DMS 273 (cell line): Measurements from ENCODE around the gene CBFA2T2.
A peak's percentile ranks its signal among the peaks of the same experiment; 100 is the strongest.

Source experiments
- DNase-seq: peaks from one replicate; lab custom pipeline; 2025; ENCODE audit not compliant: unreplicated experiment; lab: John Stamatoyannopoulos, UW

CBFA2T2 gene

GRCh38 chr20:33676121-33676520, 186.2 kb downstream of the CBFA2T2 start:
- no peak for DNase-seq

DNA sequence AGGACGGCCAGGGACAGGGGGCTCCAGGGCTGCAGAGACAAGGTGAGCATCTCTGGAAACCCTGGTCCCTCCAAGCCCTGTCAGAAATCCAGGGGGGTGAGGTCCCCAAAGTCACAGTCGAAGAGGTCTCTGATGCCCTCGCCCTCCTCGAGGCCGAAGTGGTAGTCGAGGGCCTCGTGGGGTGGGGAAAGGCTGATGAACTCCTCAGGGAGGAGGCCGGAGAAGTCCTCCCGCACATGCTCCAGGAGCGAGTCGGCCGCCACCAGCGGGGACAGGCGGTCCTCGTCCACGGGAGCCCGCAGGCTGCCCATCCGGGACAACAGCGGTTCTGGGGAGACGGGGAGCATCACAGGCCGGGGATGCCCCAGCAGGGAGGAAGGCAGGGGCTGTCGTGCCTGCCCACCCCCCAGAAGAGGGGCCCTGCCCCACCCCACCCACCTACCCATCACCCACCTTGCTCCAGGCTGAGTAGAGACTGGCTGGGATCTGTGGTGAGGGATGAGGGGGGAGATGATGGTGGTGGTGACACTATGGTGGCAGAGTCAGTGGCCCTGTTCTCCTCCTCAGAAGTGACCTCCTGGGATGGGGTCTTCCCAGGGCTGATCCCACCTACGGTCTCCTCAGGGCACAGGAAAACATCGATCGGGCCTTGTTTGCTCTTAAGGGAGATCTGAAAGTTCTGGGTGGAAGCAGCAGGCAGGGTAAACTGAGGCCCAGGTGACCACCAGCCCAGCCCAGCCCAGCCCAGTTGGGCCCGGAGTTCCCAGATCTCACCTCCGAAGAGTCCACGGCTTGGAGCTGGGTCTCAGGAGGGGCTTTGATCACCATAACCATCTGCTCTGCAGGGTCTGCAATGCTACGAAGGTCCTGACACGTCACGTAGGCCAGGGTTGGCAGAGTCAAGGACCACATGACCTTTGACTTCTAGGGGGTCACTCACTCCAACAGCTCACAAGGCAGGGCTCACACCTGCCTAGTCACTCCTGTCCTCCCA, 187.1 kb downstream of the CBFA2T2 start:
- no peak for DNase-seq

GRCh38 chr20:33677991-33678702, 188.3 kb downstream of the CBFA2T2 start:
- no peak for DNase-seq

DNA sequence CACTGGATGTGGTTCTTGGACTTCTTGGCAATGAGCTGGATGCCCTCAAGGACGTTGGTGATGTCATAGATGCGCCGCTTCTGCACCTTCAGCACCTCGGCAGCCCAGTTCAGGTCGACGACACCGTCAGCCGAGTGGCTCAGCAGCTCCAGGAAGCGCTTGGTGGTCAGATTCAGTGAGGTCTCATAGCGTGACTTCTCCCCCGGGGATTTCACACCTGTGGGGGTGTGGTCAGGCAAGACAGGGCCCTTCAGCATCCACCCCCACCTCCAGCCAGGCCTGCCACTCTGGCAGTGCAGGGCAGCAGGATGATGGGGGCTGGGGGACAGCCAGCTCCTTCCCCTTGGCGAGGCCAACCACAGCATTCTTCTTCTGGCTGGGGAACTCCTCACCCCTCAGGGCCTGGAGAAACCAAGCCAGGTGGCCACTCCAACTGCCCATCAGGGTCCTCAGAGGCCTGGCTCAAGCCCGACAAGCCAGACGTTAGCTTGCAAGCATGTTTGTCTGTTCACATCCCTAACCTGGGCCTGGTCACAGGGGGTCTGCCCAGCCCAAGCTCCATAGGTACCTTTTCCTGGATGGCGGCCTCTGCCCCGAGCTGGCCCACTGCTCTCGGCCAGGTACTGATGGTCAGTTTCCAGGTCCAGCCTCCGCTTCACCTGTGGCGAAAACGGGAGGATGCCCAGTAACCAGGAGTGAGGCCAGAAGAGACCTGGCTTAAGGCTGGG, 190.0 kb downstream of the CBFA2T2 start:
- DNase-seq = no peak

GRCh38 chr20:33680686-33681085, 190.8 kb downstream of the CBFA2T2 start:
- DNase-seq = no peak

GRCh38 chr20:33681288-33681687, 191.4 kb downstream of the CBFA2T2 start:
- DNase-seq = no peak

GRCh38 chr20:33681728-33682353, 191.9 kb downstream of the CBFA2T2 start:
- DNase-seq = no peak

- peak; percentile 96 for DNase-seq
These were observed 194.8 kb downstream of the CBFA2T2 start for GRCh38 chr20:33684533-33685327.

- DNase-seq = peak; percentile 96
These were observed 195.6 kb downstream of the CBFA2T2 start for GRCh38 chr20:33685328-33686099.

DNA sequence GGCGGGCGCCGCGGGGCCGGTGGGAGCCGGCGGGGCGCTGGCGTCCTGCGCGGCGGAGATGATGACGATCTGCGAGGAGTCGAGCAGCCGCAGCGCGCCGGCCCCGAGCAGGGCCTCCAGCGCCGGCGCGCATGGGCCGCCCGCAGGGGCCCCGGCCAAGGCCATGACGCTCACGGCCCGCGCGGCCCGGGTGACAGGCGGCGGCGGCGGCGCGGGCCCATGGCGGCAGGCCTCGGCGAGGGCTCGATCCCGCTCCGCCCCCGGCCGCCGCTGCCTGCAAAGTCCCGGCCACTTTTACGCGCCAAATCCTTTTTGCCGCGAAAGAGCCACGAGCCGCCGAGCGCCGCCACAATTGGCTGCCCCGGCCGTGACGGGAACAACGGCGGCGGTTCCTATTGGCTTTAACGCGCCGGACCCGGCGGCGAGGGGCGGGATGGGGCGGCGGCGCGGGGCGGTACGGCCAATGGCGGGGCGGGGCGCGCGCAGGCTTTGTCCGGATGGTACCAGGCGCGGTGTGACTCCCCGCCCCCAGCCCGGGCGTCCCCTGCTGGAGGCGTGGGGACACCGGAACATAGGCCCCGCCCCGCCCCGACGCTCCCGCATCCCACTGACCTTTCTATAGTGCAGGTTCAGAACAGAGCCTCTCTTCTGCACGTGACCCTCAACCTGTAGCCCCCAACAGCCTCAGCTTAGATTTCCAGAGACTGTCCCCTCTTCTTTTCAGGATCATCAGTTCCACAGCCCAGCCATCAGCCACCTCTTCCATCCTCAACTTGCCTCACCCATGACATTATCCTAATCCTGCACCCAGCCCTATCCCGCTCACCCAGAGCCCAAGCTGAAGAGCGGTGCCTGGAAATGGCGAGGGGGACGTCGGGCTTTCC, 196.4 kb downstream of the CBFA2T2 start, which contains the start of gene E2F1:
Gene E2F1 (minus strand): TSS at position 286 of the 884 bp plus-strand sequence. CDS start 121 bp downstream, at position 165.
- DNase-seq = peak; percentile 99

DNA sequence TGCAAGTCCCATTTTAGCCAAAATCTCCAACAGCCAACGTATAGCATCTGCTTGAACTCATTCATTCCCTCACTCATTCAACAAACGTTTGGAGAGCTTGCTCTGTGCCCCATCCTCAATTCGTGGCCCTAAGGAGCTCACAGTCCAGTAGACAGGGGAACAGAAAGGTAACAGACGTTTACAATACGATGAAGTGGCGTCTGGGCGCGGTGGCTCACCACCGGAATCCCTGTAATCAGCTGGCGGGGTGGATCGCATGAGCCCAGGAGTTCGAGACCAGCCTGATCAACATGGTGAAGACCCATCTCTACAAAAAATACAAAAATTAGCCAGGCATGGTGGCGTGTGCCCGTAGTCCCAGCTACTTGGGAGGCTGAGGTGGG, 197.1 kb downstream of the CBFA2T2 start:
- no peak for DNase-seq

- DNase-seq = no peak
These were observed 197.5 kb downstream of the CBFA2T2 start for GRCh38 chr20:33687370-33687915.

DNA sequence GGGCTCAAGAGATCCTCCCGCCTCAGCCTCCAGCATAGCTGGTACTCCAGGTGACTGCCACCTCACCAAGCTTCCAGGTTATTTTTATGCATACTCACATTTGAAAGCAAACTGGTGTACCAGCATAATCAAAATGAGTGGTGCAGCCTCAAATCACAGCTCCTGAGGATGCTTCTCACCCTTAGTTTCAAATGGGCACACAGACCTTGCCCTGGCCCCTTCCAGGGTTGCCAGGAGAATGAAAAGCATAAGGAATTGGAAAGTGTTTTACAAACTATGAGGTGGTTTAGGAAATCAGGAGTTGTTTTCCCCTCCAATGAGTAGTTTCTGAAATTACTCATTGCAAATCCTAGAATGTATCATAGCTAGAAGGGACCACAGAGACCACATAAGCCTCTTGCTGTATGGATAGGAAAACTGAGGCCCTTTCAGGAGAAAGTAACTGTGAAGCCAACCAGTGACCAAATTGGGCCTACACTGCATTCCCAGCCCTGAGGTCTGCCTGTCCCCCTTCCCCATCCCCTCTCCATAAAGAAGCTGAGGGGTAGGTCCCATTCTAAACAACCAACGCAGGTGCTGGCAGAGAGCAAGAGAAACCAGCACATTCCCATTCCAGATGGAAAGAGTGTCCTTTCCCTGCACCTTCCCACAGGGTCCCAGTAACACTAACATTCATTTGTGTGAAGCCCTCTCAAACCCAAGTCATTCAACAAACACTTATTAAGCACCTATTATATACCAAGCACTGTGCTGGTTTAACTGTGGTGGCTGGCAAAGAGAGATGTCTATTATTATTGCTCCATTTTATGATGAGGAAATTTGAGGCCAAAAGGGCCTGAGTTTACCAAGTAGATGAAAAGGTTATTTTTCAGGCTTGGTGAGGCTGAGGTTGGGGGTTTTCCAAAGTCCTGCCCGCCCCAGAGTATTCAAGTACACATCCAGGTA, 198.4 kb downstream of the CBFA2T2 start:
- no peak for DNase-seq

DNA sequence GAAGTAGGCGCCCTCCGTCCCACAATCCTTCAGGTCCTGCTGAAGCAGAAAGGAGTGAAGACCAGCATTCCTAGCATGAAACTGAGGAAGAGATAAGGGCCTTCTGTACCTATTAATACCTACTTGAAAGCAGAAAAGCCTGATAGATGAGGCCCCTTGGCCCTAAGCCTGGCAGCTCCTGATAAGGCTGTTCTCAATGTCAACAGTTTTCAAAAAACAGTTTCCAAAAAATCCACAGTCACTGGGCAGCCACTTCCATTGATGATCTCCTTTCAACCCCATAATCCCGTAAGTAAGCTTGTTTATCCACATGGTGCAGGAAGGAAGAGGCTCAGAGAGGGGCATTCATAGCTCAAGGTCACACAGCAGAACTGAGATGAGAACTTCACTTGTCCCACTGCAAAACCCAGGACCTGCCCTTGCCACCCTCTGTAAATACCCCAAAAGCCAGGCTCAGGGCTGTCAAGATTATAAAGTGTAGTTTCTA, 199.1 kb downstream of the CBFA2T2 start:
- DNase-seq = no peak

DNA sequence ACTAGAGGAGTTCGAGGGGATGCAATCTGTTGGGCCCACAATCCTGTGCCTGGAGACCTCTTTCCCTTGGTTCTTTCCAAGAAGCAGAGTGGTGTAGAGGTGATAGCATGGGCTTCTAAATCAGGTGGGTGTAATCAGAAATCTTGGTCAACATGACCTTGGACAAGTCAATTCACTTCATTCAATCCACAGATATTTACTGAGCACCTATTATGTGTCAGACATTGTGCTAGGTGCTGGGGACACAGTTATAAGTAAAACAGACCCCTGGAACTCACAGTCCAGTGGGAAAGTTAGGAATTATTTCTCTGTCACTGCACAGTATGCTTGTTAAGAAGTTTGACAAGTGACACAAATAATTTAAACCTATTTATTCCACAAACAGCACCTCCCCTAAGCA, 199.6 kb downstream of the CBFA2T2 start:
- no peak for DNase-seq

DNA sequence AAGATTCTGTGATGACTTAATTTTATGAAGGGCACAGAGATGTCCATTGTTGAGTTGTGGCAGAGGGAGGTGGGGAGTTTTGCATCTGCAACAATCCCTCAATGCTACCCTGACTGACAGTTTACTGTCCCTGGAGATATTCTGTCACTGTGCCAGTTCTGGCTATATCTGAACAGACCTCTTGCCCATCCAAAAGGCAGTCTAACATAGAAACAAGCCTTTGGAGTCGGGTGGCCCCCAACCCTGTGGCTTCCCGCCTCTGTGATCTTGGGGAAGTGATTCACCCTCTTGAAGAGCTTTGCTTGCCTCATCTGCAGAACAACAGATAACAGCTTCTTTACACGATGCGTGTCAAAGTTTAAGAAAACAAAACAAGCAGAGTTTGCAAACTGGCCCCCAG, 200.1 kb downstream of the CBFA2T2 start:
- no peak for DNase-seq

- DNase-seq = no peak
These were observed 203.4 kb downstream of the CBFA2T2 start for GRCh38 chr20:33693289-33693688.
